Omental fat pad (tissue), 4 donors: ENCODE data around the gene NTSR2. TPM values are rescaled to one million over a fixed set of nuclear protein-coding genes. Genes with fewer than 3 reads are reported as not detected.

Experiments used
- ATAC-seq: fragments of 150-250 bp; one replicate; pipeline ENCODE4 v1.9.1; 2016; ENCODE audit warnings: mild to moderate bottlenecking, moderate library complexity; ENCODE audit not compliant: low FRiP score
- DNase-seq: peaks from one replicate; pipeline ENCODE4 v3.0.0-alpha.2; 2019; ENCODE audit warnings: low spot score
- CTCF ChIP-seq, 3 donors: fragments of 450-650 bp; IDR thresholded peaks; one replicate each; pipeline ENCODE4 v1.5.1; 2016 to 2017; ENCODE audit warnings: antibody characterized with exemption in 3 of 3, mild to moderate bottlenecking in 3 of 3, moderate library complexity in 2 of 3
- total RNA-seq, 4 donors: library from RNA; depleted of rRNA; stranded (reverse); fragments of >200 nt; gene quantifications; one replicate each; pipeline ENCODE4 v1.1.0, GENCODE V29; 2016

The NTSR2 gene
- total RNA-seq, 4 donors from 2014 or later = 0.28 to 1.6 TPM; not detected in 2

GRCh38 chr2:11708106-11708505 lies 38.1 kb upstream of the NTSR2 start:
- no peak for ATAC-seq
- no peak for TF ChIP-seq CTCF (IDR thresholded peaks at IDR 0.05)
- DNase-seq = no peak

- DNase-seq = no peak
Measured at GRCh38 chr2:11705711-11706110, 35.7 kb upstream of the NTSR2 start.

GRCh38 chr2:11705063-11705462 lies 35.1 kb upstream of the NTSR2 start:
- no peak for TF ChIP-seq CTCF (IDR thresholded peaks at IDR 0.05)
- no peak for DNase-seq
- no peak for ATAC-seq

More at GRCh38 chr2:11705711-11706110, 35.7 kb upstream of the NTSR2 start:
- no peak for TF ChIP-seq CTCF (IDR thresholded peaks at IDR 0.05)
- ATAC-seq = no peak

GRCh38 chr2:11703700-11704099 lies 33.7 kb upstream of the NTSR2 start:
- DNase-seq (no peak), ATAC-seq (no peak)
- no peak for TF ChIP-seq CTCF (IDR thresholded peaks at IDR 0.05)

GRCh38 chr2:11702946-11703345 lies 33.0 kb upstream of the NTSR2 start:
- no peak for DNase-seq
- TF ChIP-seq CTCF (IDR thresholded peaks at IDR 0.05) = no peak

GRCh38 chr2:11701751-11702301 lies 31.8 kb upstream of the NTSR2 start:
- no peak for ATAC-seq
- no peak for DNase-seq

More at GRCh38 chr2:11702946-11703345, 33.0 kb upstream of the NTSR2 start:
- ATAC-seq = no peak

More at GRCh38 chr2:11701751-11702301, 31.8 kb upstream of the NTSR2 start:
- no peak for TF ChIP-seq CTCF (IDR thresholded peaks at IDR 0.05)
